H9 (cell line): ENCODE measurements around the gene MB. TPM values are rescaled to one million over a fixed set of nuclear protein-coding genes. Genes with fewer than 3 reads are reported as not detected.

Experiments
- DNase-seq: peaks from one replicate; pipeline ENCODE4 v3.0.0-alpha.2; 2017
- H2AFZ ChIP-seq: one replicate; pipeline ENCODE4 v1.6.1; 2013; ENCODE audit warnings: mild to moderate bottlenecking, low read length, control low read depth, moderate library complexity
- H2AK5ac ChIP-seq: 2 replicates; pipeline ENCODE4 v1.6.1; 2013; ENCODE audit warnings: low read length, control low read depth, mixed read lengths; ENCODE audit not compliant: insufficient read length
- H2BK120ac ChIP-seq: one replicate; pipeline ENCODE4 v1.6.1; 2013; ENCODE audit warnings: low read depth, mild to moderate bottlenecking, low read length, control low read depth, inconsistent platforms; ENCODE audit not compliant: poor library complexity, severe bottlenecking
- H2BK12ac ChIP-seq: 2 replicates; pipeline ENCODE4 v1.6.1; 2013; ENCODE audit warnings: low read length, control low read depth, mixed read lengths, low read depth; ENCODE audit not compliant: insufficient read length
- H2BK15ac ChIP-seq: 2 replicates; pipeline ENCODE4 v1.6.1; 2013; ENCODE audit warnings: low read depth, low read length, control low read depth
- H2BK20ac ChIP-seq: one replicate; pipeline ENCODE4 v1.6.1; 2013; ENCODE audit warnings: low read depth, mild to moderate bottlenecking, low read length, control low read depth, inconsistent platforms; ENCODE audit not compliant: poor library complexity, severe bottlenecking
- H2BK5ac ChIP-seq: 2 replicates; pipeline ENCODE4 v1.6.1; 2013; ENCODE audit warnings: low read length, control low read depth, mixed read lengths; ENCODE audit not compliant: insufficient read length
- H3K14ac ChIP-seq: 2 replicates; pipeline ENCODE4 v1.6.1; 2013; ENCODE audit warnings: low read length, control low read depth; ENCODE audit not compliant: insufficient read depth
- H3K18ac ChIP-seq: 2 replicates; pipeline ENCODE4 v1.6.1; 2013; ENCODE audit warnings: low read depth, mild to moderate bottlenecking, mixed read lengths, low read length, control low read depth; ENCODE audit not compliant: insufficient read length
- H3K23ac ChIP-seq: 2 replicates; pipeline ENCODE4 v1.6.1; 2013; ENCODE audit warnings: low read length, control low read depth, mixed read lengths, low read depth; ENCODE audit not compliant: insufficient read length
- H3K23me2 ChIP-seq: 2 replicates; pipeline ENCODE4 v1.6.1; 2013; ENCODE audit warnings: low read depth, mild to moderate bottlenecking, mixed read lengths, low read length, control low read depth; ENCODE audit not compliant: insufficient read length, poor library complexity, severe bottlenecking
- H3K27ac ChIP-seq: 2 replicates; pipeline ENCODE4 v1.5.1; 2013; ENCODE audit warnings: low read length, control low read depth, mixed read lengths, low read depth; ENCODE audit not compliant: insufficient read length
- H3K27me3 ChIP-seq: 2 replicates; pipeline ENCODE4 v1.6.1; 2013; ENCODE audit warnings: low read length, control low read depth, inconsistent platforms; ENCODE audit not compliant: insufficient read depth
- H3K4ac ChIP-seq: 2 replicates; pipeline ENCODE4 v1.6.1; 2013; ENCODE audit warnings: low read depth, mild to moderate bottlenecking, control low read depth, inconsistent platforms, low read length, moderate library complexity
- H3K4me1 ChIP-seq: 2 replicates; pipeline ENCODE4 v1.6.1; 2013; ENCODE audit warnings: low read length, control low read depth, inconsistent platforms; ENCODE audit not compliant: insufficient read depth
- H3K4me2 ChIP-seq: 2 replicates; pipeline ENCODE4 v1.6.1; 2013; ENCODE audit warnings: low read length, control low read depth, mixed read lengths; ENCODE audit not compliant: insufficient read length, insufficient read depth
- H3K56ac ChIP-seq: 2 replicates; pipeline ENCODE4 v1.6.1; 2013; ENCODE audit warnings: low read depth, mild to moderate bottlenecking, mixed read lengths, low read length, control low read depth; ENCODE audit not compliant: insufficient read length
- H3K79me1 ChIP-seq: 2 replicates; pipeline ENCODE4 v1.6.1; 2013; ENCODE audit warnings: low read depth, mild to moderate bottlenecking, moderate library complexity, low read length, control low read depth, inconsistent platforms; ENCODE audit not compliant: insufficient read depth, poor library complexity, severe bottlenecking
- H3K79me2 ChIP-seq: 2 replicates; pipeline ENCODE4 v1.6.1; 2013; ENCODE audit warnings: low read length, control low read depth, inconsistent platforms; ENCODE audit not compliant: insufficient read depth
- H3K9ac ChIP-seq: 2 replicates; pipeline ENCODE4 v1.6.1; 2013; ENCODE audit warnings: low read length, control low read depth, mixed read lengths; ENCODE audit not compliant: insufficient read length; ENCODE audit errors: extremely low read depth
- H3K9me3 ChIP-seq: one replicate; pipeline ENCODE4 v1.6.1; 2013; ENCODE audit warnings: low read depth, low read length, inconsistent platforms; ENCODE audit not compliant: control insufficient read depth
- H3T11ph ChIP-seq: one replicate; pipeline ENCODE4 v1.6.1; 2013; ENCODE audit warnings: mild to moderate bottlenecking, low read length, control low read depth, inconsistent platforms
- H4K20me1 ChIP-seq: one replicate; pipeline ENCODE4 v1.6.1; 2013; ENCODE audit not compliant: control insufficient read depth, insufficient read length, insufficient read depth
- H4K5ac ChIP-seq: 2 replicates; pipeline ENCODE4 v1.6.1; 2013; ENCODE audit warnings: low read depth, mild to moderate bottlenecking, mixed read lengths, low read length, control low read depth; ENCODE audit not compliant: insufficient read length
- H4K8ac ChIP-seq: replicated peaks from 2 replicates; pipeline ENCODE4 v1.6.1; 2013; ENCODE audit warnings: low read length, control low read depth, mixed read lengths, low read depth; ENCODE audit not compliant: insufficient read length
- H4K91ac ChIP-seq: 2 replicates; pipeline ENCODE4 v1.6.1; 2013; ENCODE audit warnings: low read depth, mild to moderate bottlenecking, moderate library complexity, mixed read lengths, low read length, control low read depth; ENCODE audit not compliant: insufficient read length
- H3K27ac Mint-ChIP-seq, 3 experiments: 2 replicates in 2 of 3; 3 replicates in 1 of 3; pipeline ENCODE4 v1.8.0; 2020 to 2021; ENCODE audit warnings: mixed read lengths in 3 of 3, mild to moderate bottlenecking in 1 of 3, moderate library complexity in 1 of 3
- H3K27me3 Mint-ChIP-seq: 2 replicates; pipeline ENCODE4 v1.8.0; 2021; ENCODE audit warnings: low read depth, mild to moderate bottlenecking, moderate library complexity, mixed read lengths
- H3K36me3 Mint-ChIP-seq, 3 experiments: 2 replicates in 2 of 3; 3 replicates in 1 of 3; pipeline ENCODE4 v1.8.0; 2020 to 2021; ENCODE audit warnings: low read depth in 3 of 3, mixed read lengths in 3 of 3; ENCODE audit not compliant: insufficient read depth in 1 of 3
- H3K4me1 Mint-ChIP-seq, 2 experiments: 2 replicates each; pipeline ENCODE4 v1.8.0; 2020; ENCODE audit warnings: mixed read lengths in 2 of 2
- H3K4me3 Mint-ChIP-seq, 2 experiments: 2 replicates in 1 of 2; 3 replicates in 1 of 2; pipeline ENCODE4 v1.8.0; 2020 to 2021; ENCODE audit warnings: mild to moderate bottlenecking in 2 of 2, mixed read lengths in 2 of 2, moderate library complexity in 1 of 2
- H3K9me3 Mint-ChIP-seq, 2 experiments: 2 replicates in 1 of 2; 3 replicates in 1 of 2; pipeline ENCODE4 v1.8.0; 2020; ENCODE audit warnings: mild to moderate bottlenecking in 2 of 2, mixed read lengths in 2 of 2, moderate library complexity in 1 of 2
- WGBS: extraction: QIAGEN DNeasy Blood & Tissue Kit; methylation state at CpG from one replicate; pipeline ENCODE4 v1.1.7; 2013; ENCODE audit warnings: missing lambda C conversion rate, low lambda C conversion rate, mixed read lengths; ENCODE audit not compliant: insufficient read length; ENCODE audit errors: extremely low coverage; 5-methylcytosine and 5-hydroxymethylcytosine counted together
- total RNA-seq: library from RNA; stranded (reverse); gene quantifications from 2 replicates; pipeline ENCODE4 v1.2.1, GENCODE V29; 2021
- TF ChIP-seq, protein P1 (sequence below): fragments of 200-600 bp; sonication (generic); conservative IDR thresholded peaks from 3 replicates; pipeline ENCODE4 v1.8.0; 2021; ENCODE audit warnings: antibody characterized with exemption, mild to moderate bottlenecking

Gene MB
- total RNA-seq, 1 experiment from 2014 or later = 0.55 TPM

DNA sequence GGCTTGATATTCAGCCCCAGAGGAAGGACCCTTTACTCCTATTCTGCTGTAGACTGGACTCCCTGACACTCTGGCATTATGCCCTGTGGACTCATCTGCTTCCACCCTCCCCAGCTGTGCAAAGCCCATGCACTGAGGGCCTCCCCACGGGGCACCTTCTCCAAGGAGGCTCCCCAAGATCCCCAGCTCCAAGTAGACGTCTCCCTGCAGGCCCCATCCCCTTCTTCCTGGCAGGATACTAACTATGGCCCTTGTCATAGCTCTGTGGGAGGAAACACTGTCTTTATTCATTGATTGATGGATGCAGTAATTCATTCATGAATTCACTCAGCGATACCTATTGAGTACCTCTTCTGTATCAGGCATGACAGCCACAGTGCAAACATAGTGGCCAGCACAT lies 15.8 kb upstream of the MB start:
- H2AK5ac ChIP-seq = no peak overlapping the region
- no peak overlapping the region for H3K4me2 ChIP-seq
- no peak overlapping the region for H4K91ac ChIP-seq
- Mint-ChIP-seq H3K4me1 (peaks cover 39 to 44% of the 10 kb centered on the region in 2 experiments), H3K9me3 (peaks cover 3 to 8% of the 10 kb centered on the region in 2 experiments; a peak in 3 of 5 replicates), H3K36me3 (peaks cover 0 to 3% (median 0%) of the 10 kb centered on the region in 3 experiments; a peak in 2 of 7 replicates), H3K4me3 (no peak overlapping the region), H3K27me3 (peaks cover 3% of the 10 kb centered on the region), H3K27ac (no peak overlapping the region)
- no CpG with 5 or more reads among the region's 3 CpGs for WGBS
- no peak overlapping the region for H3K4ac ChIP-seq
- no peaks in the 10 kb centered on the region; the same call in 1 of the 2 replicates for H3K4me1 ChIP-seq
- no peak overlapping the region for H2BK120ac ChIP-seq
- no peak for DNase-seq
- H3T11ph ChIP-seq = no peak overlapping the region
- H4K20me1 ChIP-seq = no peaks in the 10 kb centered on the region
- H2BK5ac ChIP-seq = no peak overlapping the region
- no peak overlapping the region for H2BK12ac ChIP-seq
- no peaks in the 10 kb centered on the region for H3K79me1 ChIP-seq
- H2AFZ ChIP-seq = no peak overlapping the region
- no peak overlapping the region for H3K23ac ChIP-seq
- no peaks in the 10 kb centered on the region for H3K23me2 ChIP-seq
- no peak overlapping the region for H3K56ac ChIP-seq
- no peak overlapping the region for H3K14ac ChIP-seq
- H4K8ac ChIP-seq = no peak overlapping the region
- no peaks in the 10 kb centered on the region for H3K27me3 ChIP-seq
- TF ChIP-seq, protein P1, sequence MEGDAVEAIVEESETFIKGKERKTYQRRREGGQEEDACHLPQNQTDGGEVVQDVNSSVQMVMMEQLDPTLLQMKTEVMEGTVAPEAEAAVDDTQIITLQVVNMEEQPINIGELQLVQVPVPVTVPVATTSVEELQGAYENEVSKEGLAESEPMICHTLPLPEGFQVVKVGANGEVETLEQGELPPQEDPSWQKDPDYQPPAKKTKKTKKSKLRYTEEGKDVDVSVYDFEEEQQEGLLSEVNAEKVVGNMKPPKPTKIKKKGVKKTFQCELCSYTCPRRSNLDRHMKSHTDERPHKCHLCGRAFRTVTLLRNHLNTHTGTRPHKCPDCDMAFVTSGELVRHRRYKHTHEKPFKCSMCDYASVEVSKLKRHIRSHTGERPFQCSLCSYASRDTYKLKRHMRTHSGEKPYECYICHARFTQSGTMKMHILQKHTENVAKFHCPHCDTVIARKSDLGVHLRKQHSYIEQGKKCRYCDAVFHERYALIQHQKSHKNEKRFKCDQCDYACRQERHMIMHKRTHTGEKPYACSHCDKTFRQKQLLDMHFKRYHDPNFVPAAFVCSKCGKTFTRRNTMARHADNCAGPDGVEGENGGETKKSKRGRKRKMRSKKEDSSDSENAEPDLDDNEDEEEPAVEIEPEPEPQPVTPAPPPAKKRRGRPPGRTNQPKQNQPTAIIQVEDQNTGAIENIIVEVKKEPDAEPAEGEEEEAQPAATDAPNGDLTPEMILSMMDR = no peak
- no peak overlapping the region for H4K5ac ChIP-seq
- H2BK15ac ChIP-seq = no peak overlapping the region
- no peak overlapping the region for H3K18ac ChIP-seq
- H3K27ac ChIP-seq = no peak overlapping the region
- no peak overlapping the region for H3K9ac ChIP-seq
- H3K9me3 ChIP-seq = no peaks in the 10 kb centered on the region
- H2BK20ac ChIP-seq = no peak overlapping the region
- no peaks in the 10 kb centered on the region for H3K79me2 ChIP-seq
